ENCODE data around the gene ZNF454. TPM values are rescaled to one million over a fixed set of nuclear protein-coding genes. Genes with fewer than 3 reads are reported as not detected.

Gene ZNF454
- total RNA-seq, 1 donor from 2014 or later = 2.6 TPM

DNA sequence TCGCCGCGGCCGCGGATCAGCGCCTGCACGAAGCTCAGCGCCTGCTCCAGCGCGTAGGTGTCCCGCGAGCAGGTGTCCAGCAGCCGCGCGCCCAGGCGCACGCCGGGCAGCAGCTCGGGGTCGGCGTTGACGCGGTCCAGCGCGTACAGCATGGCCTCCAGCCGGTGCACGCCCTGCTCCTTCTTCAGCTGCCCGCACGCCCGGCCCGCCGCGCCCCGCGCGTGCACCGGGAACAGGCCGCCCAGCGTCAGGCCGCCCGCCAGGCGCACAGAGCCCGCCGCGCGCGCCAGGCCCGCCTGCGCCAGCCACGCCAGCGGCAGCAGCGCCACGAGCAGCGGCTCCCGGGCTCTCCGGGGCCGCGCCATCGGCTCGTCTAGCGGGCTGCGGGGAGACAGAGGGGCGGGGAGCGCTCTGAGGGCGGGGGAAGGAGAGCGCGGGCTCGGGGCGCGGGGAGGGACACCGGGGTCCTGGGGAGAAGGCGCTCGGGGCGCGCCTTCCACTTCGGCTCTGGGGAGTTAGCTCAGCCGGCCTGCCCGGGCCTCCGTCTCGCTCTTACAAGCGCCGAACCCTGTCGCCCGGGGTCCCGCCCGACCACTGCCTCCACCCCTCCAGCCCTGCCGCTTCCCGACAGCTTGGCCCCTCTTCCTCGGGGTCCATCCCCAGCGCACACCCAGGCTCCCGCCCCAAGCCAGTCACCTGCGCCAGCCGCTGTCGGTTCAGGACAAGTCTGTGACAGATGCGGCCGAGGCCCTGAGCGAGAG lies 53.8 kb downstream of the ZNF454 start, which contains the start of gene GRM6:
GRM6 (minus strand) TSS at position 741 of the 761 bp plus-strand sequence; CDS start at position 365, 376 bp downstream.
- H3K27me3 ChIP-seq (ENCODE audit: low read depth) = peaks cover 87% of the 10 kb centered on the region
- TF ChIP-seq, protein P1, sequence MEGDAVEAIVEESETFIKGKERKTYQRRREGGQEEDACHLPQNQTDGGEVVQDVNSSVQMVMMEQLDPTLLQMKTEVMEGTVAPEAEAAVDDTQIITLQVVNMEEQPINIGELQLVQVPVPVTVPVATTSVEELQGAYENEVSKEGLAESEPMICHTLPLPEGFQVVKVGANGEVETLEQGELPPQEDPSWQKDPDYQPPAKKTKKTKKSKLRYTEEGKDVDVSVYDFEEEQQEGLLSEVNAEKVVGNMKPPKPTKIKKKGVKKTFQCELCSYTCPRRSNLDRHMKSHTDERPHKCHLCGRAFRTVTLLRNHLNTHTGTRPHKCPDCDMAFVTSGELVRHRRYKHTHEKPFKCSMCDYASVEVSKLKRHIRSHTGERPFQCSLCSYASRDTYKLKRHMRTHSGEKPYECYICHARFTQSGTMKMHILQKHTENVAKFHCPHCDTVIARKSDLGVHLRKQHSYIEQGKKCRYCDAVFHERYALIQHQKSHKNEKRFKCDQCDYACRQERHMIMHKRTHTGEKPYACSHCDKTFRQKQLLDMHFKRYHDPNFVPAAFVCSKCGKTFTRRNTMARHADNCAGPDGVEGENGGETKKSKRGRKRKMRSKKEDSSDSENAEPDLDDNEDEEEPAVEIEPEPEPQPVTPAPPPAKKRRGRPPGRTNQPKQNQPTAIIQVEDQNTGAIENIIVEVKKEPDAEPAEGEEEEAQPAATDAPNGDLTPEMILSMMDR (IDR thresholded peaks at IDR 0.05; ENCODE audit: borderline replicate concordance) = no peak
- no peak for DNase-seq
- H3K36me3 ChIP-seq = no peaks in the 10 kb centered on the region
- H3K9me3 ChIP-seq (replicated peaks) = peaks cover 9% of the 10 kb centered on the region
- H3K27ac ChIP-seq (replicated peaks) = no peak within 1 kb of the TSS
- intact Hi-C loops (cut with micrococcal nuclease) = no loop called here
- H3K4me3 ChIP-seq = peak within 1 kb of the TSS; percentile 33
- peaks cover 4% of the 10 kb centered on the region for H3K4me1 ChIP-seq

DNA sequence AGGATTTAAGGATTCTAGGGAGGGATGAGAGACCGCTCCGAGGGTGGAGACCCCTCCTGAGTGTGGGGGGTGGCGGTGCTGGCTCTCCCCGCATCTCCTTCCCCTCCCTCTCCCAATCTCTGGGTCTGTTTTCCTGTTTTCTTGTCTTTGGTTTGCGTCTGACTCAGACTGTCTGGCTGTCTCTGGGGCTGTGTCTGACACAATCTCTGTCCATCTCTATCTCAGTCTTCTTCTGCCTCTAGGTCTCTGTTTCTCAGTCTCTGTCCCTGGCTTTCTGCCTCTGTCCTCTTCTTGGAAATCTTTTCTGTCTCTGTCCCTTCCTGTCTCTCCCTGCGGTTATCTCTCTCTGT lies 54.3 kb downstream of the ZNF454 start:
- no peak for DNase-seq
- peak overlapping the region; percentile 33 for H3K4me3 ChIP-seq
- no peaks in the 10 kb centered on the region for H3K36me3 ChIP-seq
- TF ChIP-seq, protein P1 (IDR thresholded peaks at IDR 0.05; ENCODE audit: borderline replicate concordance) = no peak
- H3K4me1 ChIP-seq = peaks cover 4% of the 10 kb centered on the region
- H3K27ac ChIP-seq (replicated peaks) = no peak overlapping the region
- intact Hi-C loops (cut with micrococcal nuclease) = no loop called here
- peaks cover 3% of the 10 kb centered on the region for H3K9me3 ChIP-seq (replicated peaks)
- H3K27me3 ChIP-seq (ENCODE audit: low read depth) = peaks cover 91% of the 10 kb centered on the region

DNA sequence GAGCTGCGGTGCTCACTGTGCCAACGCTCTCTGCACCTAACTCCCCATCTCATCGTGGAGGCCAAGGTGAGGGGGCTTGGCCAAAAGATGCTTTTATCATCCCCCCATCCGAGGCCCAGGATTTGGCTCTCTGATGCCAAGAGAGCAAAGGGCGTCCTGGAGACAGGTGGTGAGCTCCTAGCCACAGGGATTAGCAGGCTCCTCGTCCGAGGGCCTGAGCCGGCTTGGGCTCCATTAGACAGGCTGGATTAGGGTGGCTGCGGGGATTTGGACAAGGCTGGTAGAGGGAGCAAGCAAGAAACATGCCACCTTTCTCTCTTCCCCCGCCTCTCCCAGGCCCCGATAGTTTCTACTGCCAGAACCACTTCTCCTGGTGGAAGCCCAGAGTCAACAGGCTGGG lies 55.2 kb downstream of the ZNF454 start:
- H3K4me1 ChIP-seq = peaks cover 4% of the 10 kb centered on the region
- TF ChIP-seq, protein P1 (IDR thresholded peaks at IDR 0.05; ENCODE audit: borderline replicate concordance) = no peak
- H3K27me3 ChIP-seq (ENCODE audit: low read depth) = peaks cover 91% of the 10 kb centered on the region
- no peaks in the 10 kb centered on the region for H3K9me3 ChIP-seq (replicated peaks)
- H3K4me3 ChIP-seq = no peak overlapping the region
- no peak for DNase-seq
- H3K36me3 ChIP-seq = no peaks in the 10 kb centered on the region
- no peak overlapping the region for H3K27ac ChIP-seq (replicated peaks)
- intact Hi-C loops (cut with micrococcal nuclease) = no loop called here

DNA sequence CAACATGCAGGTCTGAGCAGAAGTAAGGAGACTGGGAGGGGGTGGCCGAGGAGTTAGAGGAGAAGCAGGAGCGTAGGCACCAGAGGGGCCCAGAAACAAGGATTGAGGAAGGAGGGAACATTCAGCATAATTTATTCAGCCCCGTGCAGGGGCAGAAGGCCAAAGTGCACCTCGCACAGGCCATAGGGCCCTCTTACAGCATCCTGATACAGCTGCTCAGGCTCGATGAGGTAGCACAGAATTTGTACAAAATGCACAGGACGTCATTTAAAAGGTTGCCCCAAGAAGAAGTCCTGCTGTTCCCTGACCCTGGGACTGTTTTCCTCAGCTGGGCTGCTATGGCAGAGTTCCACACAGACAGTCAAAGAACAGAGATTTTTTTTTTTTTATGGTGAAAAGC lies 56.2 kb downstream of the ZNF454 start:
- DNase-seq = no peak
- H3K4me1 ChIP-seq = peaks cover 4% of the 10 kb centered on the region
- TF ChIP-seq, protein P1 (IDR thresholded peaks at IDR 0.05; ENCODE audit: borderline replicate concordance) = no peak
- intact Hi-C loops (cut with micrococcal nuclease) = no loop called here
- H3K4me3 ChIP-seq = no peak overlapping the region
- H3K27me3 ChIP-seq (ENCODE audit: low read depth) = peaks cover 86% of the 10 kb centered on the region
- H3K9me3 ChIP-seq (replicated peaks) = no peaks in the 10 kb centered on the region
- no peaks in the 10 kb centered on the region for H3K36me3 ChIP-seq
- H3K27ac ChIP-seq (replicated peaks) = no peak overlapping the region

DNA sequence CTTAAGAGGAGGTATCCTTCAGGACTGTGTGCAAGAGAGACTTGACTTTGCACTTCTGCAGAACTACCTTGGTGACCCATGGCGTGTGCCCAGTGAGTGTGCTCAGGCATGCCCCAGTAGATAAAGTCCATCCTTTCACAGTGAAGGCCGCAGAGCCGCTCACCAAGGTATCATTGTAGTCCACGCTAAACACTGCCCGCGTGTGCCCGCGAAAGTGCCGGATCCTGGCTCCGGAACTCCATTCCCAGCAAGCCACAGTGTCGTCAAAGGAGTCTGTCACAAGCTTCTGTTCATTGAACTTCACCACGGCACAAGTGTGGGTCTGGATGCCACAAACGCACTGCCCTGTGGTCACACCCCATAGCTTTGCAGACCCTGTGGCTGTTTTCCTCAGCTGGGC lies 57.4 kb downstream of the ZNF454 start:
- DNase-seq = no peak
- TF ChIP-seq, protein P1 (IDR thresholded peaks at IDR 0.05; ENCODE audit: borderline replicate concordance) = no peak
- Histone ChIP-seq H3K4me3 (no peak overlapping the region), H3K36me3 (no peaks in the 10 kb centered on the region), H3K27me3 (ENCODE audit: low read depth) (peaks cover 74% of the 10 kb centered on the region), H3K4me1 (peaks cover 4% of the 10 kb centered on the region), H3K27ac (replicated peaks) (no peak overlapping the region), H3K9me3 (replicated peaks) (peaks cover 11% of the 10 kb centered on the region)
- intact Hi-C loops (cut with micrococcal nuclease) = no loop called here

Measured in left ventricle myocardium inferior (tissue), 1 donor.